K562 (cell line): Measurements from ENCODE around the gene SLX4IP. TPM values are rescaled to one million over a fixed set of nuclear protein-coding genes. Genes with fewer than 3 reads are reported as not detected.

Source experiments
- GTF2A2 ChIP-seq: IDR thresholded peaks from 2 replicates; pipeline ENCODE4 v1.6.1; 2016; ENCODE audit warnings: mild to moderate bottlenecking, missing genetic modification characterization, missing compliant biosample characterization
- ID3 ChIP-seq, 2 experiments: fragments of 250-450 bp in 1 of 2; fragments of 450-650 bp in 1 of 2; sonication (Bioruptor Pico) in 1 of 2; IDR thresholded peaks; 2 replicates each; pipeline versions ENCODE4 v1.6.1 to v1.8.0; 2016 to 2021; ENCODE audit warnings: mild to moderate bottlenecking in 2 of 2, moderate library complexity in 2 of 2, missing compliant biosample characterization in 1 of 2, missing genetic modification characterization in 1 of 2
- MLLT1 ChIP-seq, 2 experiments: fragments of 450-650 bp; IDR thresholded peaks; 2 replicates each; pipeline ENCODE4 v1.6.1; 2016
- MTA2 ChIP-seq: fragments of 450-650 bp; IDR thresholded peaks from 2 replicates; pipeline ENCODE4 v1.6.1; 2016; ENCODE audit warnings: low read depth
- NCOA4 ChIP-seq: fragments of 450-650 bp; IDR thresholded peaks from 2 replicates; pipeline ENCODE4 v1.6.1; 2018; ENCODE audit warnings: mild to moderate bottlenecking; ENCODE audit not compliant: partially characterized antibody
- ZBED1 ChIP-seq: IDR thresholded peaks from 2 replicates; pipeline ENCODE4 v1.6.1; 2014
- ZNF124 ChIP-seq: sonication (generic); formaldehyde crosslinking; IDR thresholded peaks from 2 replicates; pipeline ENCODE4 v1.8.1; 2022; ENCODE audit warnings: missing genetic modification reagents
- polyA plus RNA-seq, 8 experiments: library from polyadenylated mRNA; depleted of rRNA in 4 of 8; stranded (reverse) in 5 of 8; unstranded in 3 of 8; fragments of >200 nt; fragmentation: Nextera tagmentation in 2 of 8; fragmentation: Illumina TruSeq in 1 of 8; extraction: Ambion mirVana in 2 of 8; extraction: Trizol in 1 of 8; gene quantifications; 2 replicates each; pipeline versions ENCODE4 v1.2.1 to v1.2.3, GENCODE V29; 2011 to 2014; ENCODE audit warnings: inconsistent platforms in 1 of 8, missing spikeins in 1 of 8
- total RNA-seq, 7 experiments: library from RNA; depleted of rRNA in 6 of 7; stranded (reverse); fragments of >200 nt in 6 of 7; fragmentation: Illumina TruSeq in 2 of 7; extraction: Trizol in 2 of 7; gene quantifications; 2 replicates each; pipeline versions ENCODE4 v1.2.1 to v1.2.3, GENCODE V29; 2011 to 2021; ENCODE audit warnings: low replicate concordance in 1 of 7
- TF ChIP-seq, protein P1 (sequence below): sonication (generic); formaldehyde crosslinking; IDR thresholded peaks from 2 replicates; pipeline ENCODE4 v1.8.0; 2023; ENCODE audit warnings: mild to moderate bottlenecking, missing genetic modification reagents
- TF ChIP-seq, protein P2 (sequence below): fragments of 450-650 bp; formaldehyde crosslinking; conservative IDR thresholded peaks from 2 replicates; pipeline ENCODE4 v1.4.0; 2022; ENCODE audit warnings: mild to moderate bottlenecking, missing genetic modification characterization
- TF ChIP-seq, protein P3 (sequence below): sonication (generic); formaldehyde crosslinking; IDR thresholded peaks from 2 replicates; pipeline ENCODE4 v1.8.1; 2023; ENCODE audit warnings: mild to moderate bottlenecking, missing genetic modification reagents
- TF ChIP-seq, protein P4 (sequence below): fragments of 200-800 bp; sonication (Bioruptor generic); IDR thresholded peaks from 2 replicates; pipeline ENCODE4 v1.6.1; 2016; ENCODE audit warnings: missing genetic modification characterization, missing compliant biosample characterization

SLX4IP gene
- total and polyA plus RNA-seq, 9 of the 15 experiments (the other 6 are each of a cell fraction or from before 2014, with no cell fraction given), result 1.5 to 5.9 (median 3.5) TPM

DNA sequence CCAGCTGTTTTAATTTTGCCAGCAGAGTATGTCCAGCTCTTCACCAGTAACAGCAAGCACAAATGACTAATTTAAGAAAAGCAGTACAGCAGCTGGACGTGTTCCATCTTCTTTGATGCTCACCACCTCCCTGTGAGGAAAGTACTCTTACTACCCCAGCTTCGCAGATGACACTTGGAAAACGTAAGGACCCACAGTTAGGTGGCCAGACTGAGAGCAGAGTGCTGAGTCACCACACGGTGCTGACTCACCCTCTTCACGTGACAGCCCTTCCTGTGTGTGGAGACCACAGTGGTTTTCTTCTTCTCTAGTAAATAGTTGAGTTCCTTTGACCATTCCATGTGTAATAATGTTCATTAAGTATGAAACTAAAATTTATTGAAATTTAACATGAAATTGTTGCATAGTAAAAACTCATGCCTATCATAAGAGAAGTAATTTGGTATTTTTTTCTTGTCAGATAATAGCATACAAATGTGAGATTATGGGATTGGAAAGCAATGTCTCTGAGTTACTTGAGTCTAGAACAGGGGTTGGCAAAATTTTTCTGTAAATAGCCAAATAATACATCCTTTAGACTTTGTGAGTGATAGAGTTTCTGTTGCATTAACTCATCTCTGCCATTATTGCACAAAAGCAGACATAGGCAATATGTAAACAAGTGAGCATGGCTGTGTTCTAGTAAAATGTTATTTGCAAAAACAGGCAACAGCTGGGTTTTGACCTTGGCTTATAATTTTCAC lies 76.6 kb downstream of the SLX4IP start (continued):
- TF ChIP-seq, protein P1, sequence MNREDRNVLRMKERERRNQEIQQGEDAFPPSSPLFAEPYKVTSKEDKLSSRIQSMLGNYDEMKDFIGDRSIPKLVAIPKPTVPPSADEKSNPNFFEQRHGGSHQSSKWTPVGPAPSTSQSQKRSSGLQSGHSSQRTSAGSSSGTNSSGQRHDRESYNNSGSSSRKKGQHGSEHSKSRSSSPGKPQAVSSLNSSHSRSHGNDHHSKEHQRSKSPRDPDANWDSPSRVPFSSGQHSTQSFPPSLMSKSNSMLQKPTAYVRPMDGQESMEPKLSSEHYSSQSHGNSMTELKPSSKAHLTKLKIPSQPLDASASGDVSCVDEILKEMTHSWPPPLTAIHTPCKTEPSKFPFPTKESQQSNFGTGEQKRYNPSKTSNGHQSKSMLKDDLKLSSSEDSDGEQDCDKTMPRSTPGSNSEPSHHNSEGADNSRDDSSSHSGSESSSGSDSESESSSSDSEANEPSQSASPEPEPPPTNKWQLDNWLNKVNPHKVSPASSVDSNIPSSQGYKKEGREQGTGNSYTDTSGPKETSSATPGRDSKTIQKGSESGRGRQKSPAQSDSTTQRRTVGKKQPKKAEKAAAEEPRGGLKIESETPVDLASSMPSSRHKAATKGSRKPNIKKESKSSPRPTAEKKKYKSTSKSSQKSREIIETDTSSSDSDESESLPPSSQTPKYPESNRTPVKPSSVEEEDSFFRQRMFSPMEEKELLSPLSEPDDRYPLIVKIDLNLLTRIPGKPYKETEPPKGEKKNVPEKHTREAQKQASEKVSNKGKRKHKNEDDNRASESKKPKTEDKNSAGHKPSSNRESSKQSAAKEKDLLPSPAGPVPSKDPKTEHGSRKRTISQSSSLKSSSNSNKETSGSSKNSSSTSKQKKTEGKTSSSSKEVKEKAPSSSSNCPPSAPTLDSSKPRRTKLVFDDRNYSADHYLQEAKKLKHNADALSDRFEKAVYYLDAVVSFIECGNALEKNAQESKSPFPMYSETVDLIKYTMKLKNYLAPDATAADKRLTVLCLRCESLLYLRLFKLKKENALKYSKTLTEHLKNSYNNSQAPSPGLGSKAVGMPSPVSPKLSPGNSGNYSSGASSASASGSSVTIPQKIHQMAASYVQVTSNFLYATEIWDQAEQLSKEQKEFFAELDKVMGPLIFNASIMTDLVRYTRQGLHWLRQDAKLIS (CRISPR knock-in tag), result no peak
- TF ChIP-seq NCOA4, result no peak
- no peak for TF ChIP-seq GTF2A2 (tag)
- no peak for TF ChIP-seq ID3 (CRISPR knock-in tag; IDR thresholded peaks at IDR 0.05)
- TF ChIP-seq ID3 (tag; IDR thresholded peaks at IDR 0.05), result no peak
- TF ChIP-seq, protein P2, sequence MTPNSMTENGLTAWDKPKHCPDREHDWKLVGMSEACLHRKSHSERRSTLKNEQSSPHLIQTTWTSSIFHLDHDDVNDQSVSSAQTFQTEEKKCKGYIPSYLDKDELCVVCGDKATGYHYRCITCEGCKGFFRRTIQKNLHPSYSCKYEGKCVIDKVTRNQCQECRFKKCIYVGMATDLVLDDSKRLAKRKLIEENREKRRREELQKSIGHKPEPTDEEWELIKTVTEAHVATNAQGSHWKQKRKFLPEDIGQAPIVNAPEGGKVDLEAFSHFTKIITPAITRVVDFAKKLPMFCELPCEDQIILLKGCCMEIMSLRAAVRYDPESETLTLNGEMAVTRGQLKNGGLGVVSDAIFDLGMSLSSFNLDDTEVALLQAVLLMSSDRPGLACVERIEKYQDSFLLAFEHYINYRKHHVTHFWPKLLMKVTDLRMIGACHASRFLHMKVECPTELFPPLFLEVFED (CRISPR knock-in tag), result no peak
- no peak for TF ChIP-seq MTA2
- TF ChIP-seq ZBED1, result no peak
- TF ChIP-seq, protein P3, sequence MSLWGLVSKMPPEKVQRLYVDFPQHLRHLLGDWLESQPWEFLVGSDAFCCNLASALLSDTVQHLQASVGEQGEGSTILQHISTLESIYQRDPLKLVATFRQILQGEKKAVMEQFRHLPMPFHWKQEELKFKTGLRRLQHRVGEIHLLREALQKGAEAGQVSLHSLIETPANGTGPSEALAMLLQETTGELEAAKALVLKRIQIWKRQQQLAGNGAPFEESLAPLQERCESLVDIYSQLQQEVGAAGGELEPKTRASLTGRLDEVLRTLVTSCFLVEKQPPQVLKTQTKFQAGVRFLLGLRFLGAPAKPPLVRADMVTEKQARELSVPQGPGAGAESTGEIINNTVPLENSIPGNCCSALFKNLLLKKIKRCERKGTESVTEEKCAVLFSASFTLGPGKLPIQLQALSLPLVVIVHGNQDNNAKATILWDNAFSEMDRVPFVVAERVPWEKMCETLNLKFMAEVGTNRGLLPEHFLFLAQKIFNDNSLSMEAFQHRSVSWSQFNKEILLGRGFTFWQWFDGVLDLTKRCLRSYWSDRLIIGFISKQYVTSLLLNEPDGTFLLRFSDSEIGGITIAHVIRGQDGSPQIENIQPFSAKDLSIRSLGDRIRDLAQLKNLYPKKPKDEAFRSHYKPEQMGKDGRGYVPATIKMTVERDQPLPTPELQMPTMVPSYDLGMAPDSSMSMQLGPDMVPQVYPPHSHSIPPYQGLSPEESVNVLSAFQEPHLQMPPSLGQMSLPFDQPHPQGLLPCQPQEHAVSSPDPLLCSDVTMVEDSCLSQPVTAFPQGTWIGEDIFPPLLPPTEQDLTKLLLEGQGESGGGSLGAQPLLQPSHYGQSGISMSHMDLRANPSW, result no peak
- TF ChIP-seq, protein P4, sequence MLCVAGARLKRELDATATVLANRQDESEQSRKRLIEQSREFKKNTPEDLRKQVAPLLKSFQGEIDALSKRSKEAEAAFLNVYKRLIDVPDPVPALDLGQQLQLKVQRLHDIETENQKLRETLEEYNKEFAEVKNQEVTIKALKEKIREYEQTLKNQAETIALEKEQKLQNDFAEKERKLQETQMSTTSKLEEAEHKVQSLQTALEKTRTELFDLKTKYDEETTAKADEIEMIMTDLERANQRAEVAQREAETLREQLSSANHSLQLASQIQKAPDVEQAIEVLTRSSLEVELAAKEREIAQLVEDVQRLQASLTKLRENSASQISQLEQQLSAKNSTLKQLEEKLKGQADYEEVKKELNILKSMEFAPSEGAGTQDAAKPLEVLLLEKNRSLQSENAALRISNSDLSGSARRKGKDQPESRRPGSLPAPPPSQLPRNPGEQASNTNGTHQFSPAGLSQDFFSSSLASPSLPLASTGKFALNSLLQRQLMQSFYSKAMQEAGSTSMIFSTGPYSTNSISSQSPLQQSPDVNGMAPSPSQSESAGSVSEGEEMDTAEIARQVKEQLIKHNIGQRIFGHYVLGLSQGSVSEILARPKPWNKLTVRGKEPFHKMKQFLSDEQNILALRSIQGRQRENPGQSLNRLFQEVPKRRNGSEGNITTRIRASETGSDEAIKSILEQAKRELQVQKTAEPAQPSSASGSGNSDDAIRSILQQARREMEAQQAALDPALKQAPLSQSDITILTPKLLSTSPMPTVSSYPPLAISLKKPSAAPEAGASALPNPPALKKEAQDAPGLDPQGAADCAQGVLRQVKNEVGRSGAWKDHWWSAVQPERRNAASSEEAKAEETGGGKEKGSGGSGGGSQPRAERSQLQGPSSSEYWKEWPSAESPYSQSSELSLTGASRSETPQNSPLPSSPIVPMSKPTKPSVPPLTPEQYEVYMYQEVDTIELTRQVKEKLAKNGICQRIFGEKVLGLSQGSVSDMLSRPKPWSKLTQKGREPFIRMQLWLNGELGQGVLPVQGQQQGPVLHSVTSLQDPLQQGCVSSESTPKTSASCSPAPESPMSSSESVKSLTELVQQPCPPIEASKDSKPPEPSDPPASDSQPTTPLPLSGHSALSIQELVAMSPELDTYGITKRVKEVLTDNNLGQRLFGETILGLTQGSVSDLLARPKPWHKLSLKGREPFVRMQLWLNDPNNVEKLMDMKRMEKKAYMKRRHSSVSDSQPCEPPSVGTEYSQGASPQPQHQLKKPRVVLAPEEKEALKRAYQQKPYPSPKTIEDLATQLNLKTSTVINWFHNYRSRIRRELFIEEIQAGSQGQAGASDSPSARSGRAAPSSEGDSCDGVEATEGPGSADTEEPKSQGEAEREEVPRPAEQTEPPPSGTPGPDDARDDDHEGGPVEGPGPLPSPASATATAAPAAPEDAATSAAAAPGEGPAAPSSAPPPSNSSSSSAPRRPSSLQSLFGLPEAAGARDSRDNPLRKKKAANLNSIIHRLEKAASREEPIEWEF (CRISPR knock-in tag), result no peak
- no peak for TF ChIP-seq MLLT1 (IDR thresholded peaks at IDR 0.05)
- no peak for TF ChIP-seq ZNF124
